SK-N-SH (cell line): Measurements from ENCODE around the gene NAPG. TPM values are rescaled to one million over a fixed set of nuclear protein-coding genes. Genes with fewer than 3 reads are reported as not detected.

ENCODE experiments used
- CTCF ChIA-PET: fragments of 300-600, 350-600 bp; formaldehyde crosslinking; extraction: SDS; loops from one replicate; lab custom pipeline; 2021; lab: Yijun Ruan, JAX
- POLR2A ChIA-PET: fragments of 350-600 bp; sonication (Branson Sonifier 250); formaldehyde crosslinking; extraction: SDS; loops from one replicate; lab custom pipeline; 2020; ENCODE audit warnings: antibody characterized with exemption, inconsistent platforms; lab: Yijun Ruan, JAX
- DNase-seq: peaks from one replicate; pipeline ENCODE4 v3.0.0; 2012
- H2AFZ ChIP-seq: fragments of 200-600 bp; sonication (generic); 2 replicates; pipeline ENCODE4 v1.8.1; 2016; ENCODE audit warnings: antibody characterized with exemption, mild to moderate bottlenecking, low read depth
- H3F3A ChIP-seq: fragments of 200-600 bp; sonication (generic); replicated peaks from 2 replicates; pipeline ENCODE3; 2016; ENCODE audit warnings: antibody characterized with exemption, mild to moderate bottlenecking; ENCODE audit not compliant: insufficient read depth
- H3K27ac ChIP-seq, 2 experiments: fragments of 200-500 bp in 1 of 2; fragments of 200-600 bp in 1 of 2; sonication (Bioruptor generic) in 1 of 2; sonication (generic), shearing (Covaris generic) in 1 of 2; 2 replicates each; pipeline versions ENCODE4 v1.5.1 to v1.6.1; 2014 to 2016; ENCODE audit warnings: low read depth in 2 of 2, inconsistent platforms in 1 of 2, low read length in 1 of 2, mild to moderate bottlenecking in 1 of 2, mixed read lengths in 1 of 2
- H3K27me3 ChIP-seq: fragments of 200-600 bp; sonication (generic), shearing (Covaris generic); 2 replicates; pipeline ENCODE4 v1.6.1; 2016; ENCODE audit warnings: mixed run types; ENCODE audit not compliant: insufficient read depth
- H3K36me3 ChIP-seq, 2 experiments: fragments of 200-500 bp in 1 of 2; fragments of 200-600 bp in 1 of 2; sonication (Bioruptor generic) in 1 of 2; sonication (generic) in 1 of 2; replicated peaks in 1 of 2; 2 replicates each; pipeline versions ENCODE3 to v1.5.1; 2014 to 2016; ENCODE audit warnings: low read length in 1 of 2, mild to moderate bottlenecking in 1 of 2; ENCODE audit not compliant: insufficient read depth in 2 of 2, control insufficient read depth in 1 of 2
- H3K4me1 ChIP-seq, 2 experiments: fragments of 200-500 bp in 1 of 2; fragments of 200-600 bp in 1 of 2; sonication (Bioruptor generic) in 1 of 2; sonication (generic), shearing (Covaris generic) in 1 of 2; 2 replicates each; pipeline versions ENCODE4 v1.5.1 to v1.6.1; 2014 to 2016; ENCODE audit warnings: low read depth in 1 of 2, low read length in 1 of 2, mixed run types in 1 of 2; ENCODE audit not compliant: insufficient read depth in 2 of 2, control insufficient read depth in 1 of 2
- H3K4me2 ChIP-seq: fragments of 200-600 bp; sonication (generic), shearing (Covaris generic); 2 replicates; pipeline ENCODE4 v1.6.1; 2017; ENCODE audit warnings: mixed run types
- H3K4me3 ChIP-seq, 2 experiments: fragments of 200-500 bp in 1 of 2; fragments of 200-600 bp in 1 of 2; sonication (Bioruptor generic) in 1 of 2; sonication (generic), shearing (Covaris generic) in 1 of 2; 2 replicates each; pipeline versions ENCODE4 v1.5.1 to v1.8.1; 2014 to 2016; ENCODE audit warnings: low read depth in 2 of 2, inconsistent platforms in 1 of 2, low read length in 1 of 2, mild to moderate bottlenecking in 1 of 2, mixed read lengths in 1 of 2, moderate library complexity in 1 of 2
- H3K79me2 ChIP-seq: fragments of 200-600 bp; sonication (generic); 2 replicates; pipeline ENCODE4 v1.8.1; 2017; ENCODE audit warnings: mild to moderate bottlenecking; ENCODE audit not compliant: insufficient read depth
- H3K9ac ChIP-seq: fragments of 200-600 bp; sonication (generic); 2 replicates; pipeline ENCODE4 v1.6.1; 2017; ENCODE audit warnings: mixed run types
- H3K9me2 ChIP-seq: fragments of 200-600 bp; sonication (generic); 2 replicates; pipeline ENCODE4 v1.6.1; 2017; ENCODE audit warnings: mixed run types
- H3K9me3 ChIP-seq: fragments of 200-600 bp; sonication (generic); 2 replicates; pipeline ENCODE4 v1.6.1; 2017; ENCODE audit warnings: mixed run types, mild to moderate bottlenecking, moderate library complexity
- H4K20me1 ChIP-seq: fragments of 200-600 bp; sonication (generic); 2 replicates; pipeline ENCODE4 v1.6.1; 2017; ENCODE audit warnings: mild to moderate bottlenecking, mixed run types; ENCODE audit not compliant: insufficient read depth
- CHD2 ChIP-seq: fragments of 150-350 bp; IDR thresholded peaks from 2 replicates; pipeline ENCODE4 v1.6.1; 2018; ENCODE audit warnings: low read length; ENCODE audit not compliant: partially characterized antibody
- ELF1 ChIP-seq: IDR thresholded peaks from 2 replicates; pipeline ENCODE4 v1.4.0; 2012
- EP300 ChIP-seq, 2 experiments: IDR thresholded peaks; 2 replicates each; pipeline versions ENCODE4 v1.4.0 to v1.6.1; 2012; ENCODE audit warnings: borderline replicate concordance in 1 of 2, low read depth in 1 of 2, low read length in 1 of 2
- FOXJ3 ChIP-seq: sonication (generic); formaldehyde crosslinking; IDR thresholded peaks from 2 replicates; pipeline ENCODE4 v1.5.1; 2020; ENCODE audit warnings: mild to moderate bottlenecking, missing genetic modification reagents
- FOXM1 ChIP-seq: IDR thresholded peaks from 2 replicates; pipeline ENCODE4 v1.4.0; 2012; ENCODE audit warnings: low read depth, mild to moderate bottlenecking
- GABPA ChIP-seq: IDR thresholded peaks from 2 replicates; pipeline ENCODE4 v1.4.0; 2012; ENCODE audit warnings: low read depth, mild to moderate bottlenecking
- MEF2A ChIP-seq: IDR thresholded peaks from 2 replicates; pipeline ENCODE4 v1.4.0; 2012; ENCODE audit warnings: low read depth, borderline replicate concordance
- MXI1 ChIP-seq: IDR thresholded peaks from 2 replicates; pipeline ENCODE4 v1.6.1; 2012; ENCODE audit warnings: mild to moderate bottlenecking, low read depth, low read length, improper control_type of control experiment
- NRF1 ChIP-seq: IDR thresholded peaks from 2 replicates; pipeline ENCODE4 v1.6.1; 2012; ENCODE audit warnings: low read depth, mild to moderate bottlenecking, low read length
- POLR2AphosphoS5 ChIP-seq: IDR thresholded peaks from 2 replicates; pipeline ENCODE4 v1.6.1; 2012; ENCODE audit warnings: low read depth, low read length
- RAD21 ChIP-seq: IDR thresholded peaks from 2 replicates; pipeline ENCODE4 v1.6.1; 2012; ENCODE audit warnings: mild to moderate bottlenecking, low read length
- RCOR1 ChIP-seq: fragments of 150-350 bp; IDR thresholded peaks from 2 replicates; pipeline ENCODE4 v1.6.1; 2017; ENCODE audit warnings: antibody characterized with exemption, low read length
- RFX5 ChIP-seq: IDR thresholded peaks from 2 replicates; pipeline ENCODE4 v1.6.1; 2012; ENCODE audit warnings: mild to moderate bottlenecking, improper control_type of control experiment, low read length
- RXRA ChIP-seq: IDR thresholded peaks from 2 replicates; pipeline ENCODE4 v1.4.0; 2012; ENCODE audit warnings: low read depth, mild to moderate bottlenecking, borderline replicate concordance
- SMC3 ChIP-seq: IDR thresholded peaks from 2 replicates; pipeline ENCODE4 v1.6.1; 2012; ENCODE audit warnings: low read depth, low read length, improper control_type of control experiment
- YY1 ChIP-seq: IDR thresholded peaks from 2 replicates; pipeline ENCODE4 v1.4.0; 2012; ENCODE audit warnings: low read depth, mild to moderate bottlenecking
- WGBS: methylation state at CpG from one replicate; pipeline ENCODE4 v1.1.6; 2017; ENCODE audit warnings: low lambda C conversion rate; 5-methylcytosine and 5-hydroxymethylcytosine counted together
- polyA plus RNA-seq, 3 experiments: library from polyadenylated mRNA; depleted of rRNA; stranded (reverse); fragments of >200 nt; gene quantifications; 2 replicates each; pipeline ENCODE4 v1.2.3, GENCODE V29; 2012
- TF ChIP-seq, protein P1 (sequence below): IDR thresholded peaks from 2 replicates; pipeline ENCODE4 v1.4.0; 2012; ENCODE audit warnings: low read depth
- TF ChIP-seq, protein P2 (sequence below): IDR thresholded peaks from 2 replicates; pipeline ENCODE4 v1.4.0; 2012; ENCODE audit warnings: low read depth, borderline replicate concordance
- TF ChIP-seq, protein P3 (sequence below): fragments of 200-600 bp; sonication (generic); IDR thresholded peaks from 2 replicates; pipeline ENCODE4 v1.6.1; 2017; ENCODE audit warnings: antibody characterized with exemption, mild to moderate bottlenecking, moderate library complexity
- TF ChIP-seq, protein P4 (sequence below): fragments of 150-350 bp; IDR thresholded peaks from 2 replicates; pipeline ENCODE4 v1.6.1; 2017; ENCODE audit warnings: antibody characterized with exemption, low read length, low read depth, borderline replicate concordance

The NAPG gene
- polyA plus RNA-seq, 1 of the 3 experiments (the other 2 are of a cell fraction): 9.2 TPM

GRCh38 chr18:10514082-10514481, 11.7 kb upstream of the NAPG start:
- WGBS: 14% methylated on average over 3 of the region's 3 CpGs
- no peak overlapping the region for H2AFZ ChIP-seq
- no peak overlapping the region for H3K4me3 ChIP-seq
- H3F3A ChIP-seq: no peaks in the 10 kb centered on the region
- H3K9me3 ChIP-seq: no peaks in the 10 kb centered on the region
- no peaks in the 10 kb centered on the region for H3K79me2 ChIP-seq
- H3K27me3 ChIP-seq: no peaks in the 10 kb centered on the region; the same call in none of the 2 replicates
- H3K9me2 ChIP-seq: no peaks in the 10 kb centered on the region
- ChIA-PET CTCF (interaction anchor here (1.0 to 1.1 kb wide), 2 partner anchors 37 to 542 kb away, joined by 3 to 5 read pairs; no protein-coding TSS in a partner anchor), POLR2A (no interaction called here)
- no peak overlapping the region for H3K9ac ChIP-seq
- no peak for DNase-seq
- H3K27ac ChIP-seq: no peak overlapping the region
- no peak overlapping the region for H3K4me2 ChIP-seq
- no peak for TF ChIP-seq GABPA
- TF ChIP-seq YY1: no peak
- TF ChIP-seq, protein P1, sequence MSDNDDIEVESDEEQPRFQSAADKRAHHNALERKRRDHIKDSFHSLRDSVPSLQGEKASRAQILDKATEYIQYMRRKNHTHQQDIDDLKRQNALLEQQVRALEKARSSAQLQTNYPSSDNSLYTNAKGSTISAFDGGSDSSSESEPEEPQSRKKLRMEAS: no peak
- TF ChIP-seq RCOR1: no peak
- TF ChIP-seq ELF1: no peak
- TF ChIP-seq, protein P2, sequence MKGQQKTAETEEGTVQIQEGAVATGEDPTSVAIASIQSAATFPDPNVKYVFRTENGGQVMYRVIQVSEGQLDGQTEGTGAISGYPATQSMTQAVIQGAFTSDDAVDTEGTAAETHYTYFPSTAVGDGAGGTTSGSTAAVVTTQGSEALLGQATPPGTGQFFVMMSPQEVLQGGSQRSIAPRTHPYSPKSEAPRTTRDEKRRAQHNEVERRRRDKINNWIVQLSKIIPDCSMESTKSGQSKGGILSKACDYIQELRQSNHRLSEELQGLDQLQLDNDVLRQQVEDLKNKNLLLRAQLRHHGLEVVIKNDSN: no peak
- no peak for TF ChIP-seq NRF1
- no peak for TF ChIP-seq MEF2A
- no peak for TF ChIP-seq FOXM1
- TF ChIP-seq RXRA: no peak
- no peak for TF ChIP-seq FOXJ3
- no peak for TF ChIP-seq MXI1
- TF ChIP-seq, protein P3, sequence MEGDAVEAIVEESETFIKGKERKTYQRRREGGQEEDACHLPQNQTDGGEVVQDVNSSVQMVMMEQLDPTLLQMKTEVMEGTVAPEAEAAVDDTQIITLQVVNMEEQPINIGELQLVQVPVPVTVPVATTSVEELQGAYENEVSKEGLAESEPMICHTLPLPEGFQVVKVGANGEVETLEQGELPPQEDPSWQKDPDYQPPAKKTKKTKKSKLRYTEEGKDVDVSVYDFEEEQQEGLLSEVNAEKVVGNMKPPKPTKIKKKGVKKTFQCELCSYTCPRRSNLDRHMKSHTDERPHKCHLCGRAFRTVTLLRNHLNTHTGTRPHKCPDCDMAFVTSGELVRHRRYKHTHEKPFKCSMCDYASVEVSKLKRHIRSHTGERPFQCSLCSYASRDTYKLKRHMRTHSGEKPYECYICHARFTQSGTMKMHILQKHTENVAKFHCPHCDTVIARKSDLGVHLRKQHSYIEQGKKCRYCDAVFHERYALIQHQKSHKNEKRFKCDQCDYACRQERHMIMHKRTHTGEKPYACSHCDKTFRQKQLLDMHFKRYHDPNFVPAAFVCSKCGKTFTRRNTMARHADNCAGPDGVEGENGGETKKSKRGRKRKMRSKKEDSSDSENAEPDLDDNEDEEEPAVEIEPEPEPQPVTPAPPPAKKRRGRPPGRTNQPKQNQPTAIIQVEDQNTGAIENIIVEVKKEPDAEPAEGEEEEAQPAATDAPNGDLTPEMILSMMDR: no peak
- no peak for TF ChIP-seq CHD2
- no peak for TF ChIP-seq RAD21
- TF ChIP-seq EP300 (IDR thresholded peaks at IDR 0.05; ENCODE audit: borderline replicate concordance in 1 of 2, low read depth in 1 of 2, low read length in 1 of 2): no peak
- TF ChIP-seq POLR2AphosphoS5: no peak
- TF ChIP-seq RFX5: no peak
- no peak for TF ChIP-seq SMC3
- TF ChIP-seq, protein P4, sequence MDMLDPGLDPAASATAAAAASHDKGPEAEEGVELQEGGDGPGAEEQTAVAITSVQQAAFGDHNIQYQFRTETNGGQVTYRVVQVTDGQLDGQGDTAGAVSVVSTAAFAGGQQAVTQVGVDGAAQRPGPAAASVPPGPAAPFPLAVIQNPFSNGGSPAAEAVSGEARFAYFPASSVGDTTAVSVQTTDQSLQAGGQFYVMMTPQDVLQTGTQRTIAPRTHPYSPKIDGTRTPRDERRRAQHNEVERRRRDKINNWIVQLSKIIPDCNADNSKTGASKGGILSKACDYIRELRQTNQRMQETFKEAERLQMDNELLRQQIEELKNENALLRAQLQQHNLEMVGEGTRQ: no peak
- no peaks in the 10 kb centered on the region for H4K20me1 ChIP-seq
- H3K36me3 ChIP-seq: no peaks in the 10 kb centered on the region
- peaks cover 0 to 10% of the 10 kb centered on the region in 2 experiments; a peak in 2 of 4 replicates for H3K4me1 ChIP-seq
